Activated naive CD4-positive, alpha-beta T cell treated with anti-CD3 and anti-CD28 coated beads, Interleukin-2, amount 50 U/mL, for 16 hours (primary cell): ENCODE results near the gene ZNF674.

Source experiments
- DNase-seq: peaks from one replicate; pipeline ENCODE4 v3.0.0-alpha.2; 2020

ZNF674 gene

GRCh38 chrX:46545111-46546005 lies at the start of gene ZNF674:
TSS of gene ZNF674 (minus strand) at chrX:46545421. CDS start at chrX:46542087, 3,334 bp downstream.
- DNase-seq, result peak; percentile 93

- DNase-seq, result no peak
These were observed 44.9 kb upstream of the ZNF674 start for GRCh38 chrX:46589977-46590723.

- DNase-seq, result peak; percentile 39
These were observed 43.0 kb upstream of the ZNF674 start for GRCh38 chrX:46588263-46588662.

GRCh38 chrX:46587753-46588171 lies 42.5 kb upstream of the ZNF674 start:
- DNase-seq, result no peak

GRCh38 chrX:46587158-46587557 lies 41.9 kb upstream of the ZNF674 start:
- DNase-seq, result peak; percentile 13

GRCh38 chrX:46584736-46585135 lies 39.5 kb upstream of the ZNF674 start:
- DNase-seq, result no peak

GRCh38 chrX:46582966-46583365 lies 37.7 kb upstream of the ZNF674 start:
- no peak for DNase-seq

- DNase-seq, result no peak
These were observed 37.1 kb upstream of the ZNF674 start for GRCh38 chrX:46582325-46582724.

- DNase-seq, result no peak
These were observed 35.4 kb upstream of the ZNF674 start for GRCh38 chrX:46580613-46581012.

- DNase-seq, result no peak
These were observed 34.0 kb upstream of the ZNF674 start for GRCh38 chrX:46579250-46579649.

- no peak for DNase-seq
These were observed 32.2 kb upstream of the ZNF674 start for GRCh38 chrX:46577221-46578005.

- DNase-seq, result no peak
These were observed 31.2 kb upstream of the ZNF674 start for GRCh38 chrX:46576458-46576857.

GRCh38 chrX:46575991-46576392 lies 30.8 kb upstream of the ZNF674 start:
- DNase-seq, result no peak

GRCh38 chrX:46575586-46575985 lies 30.4 kb upstream of the ZNF674 start:
- no peak for DNase-seq

GRCh38 chrX:46574774-46575381 lies 29.7 kb upstream of the ZNF674 start:
- peak; percentile 52 for DNase-seq

- DNase-seq, result peak; percentile 58
These were observed 28.9 kb upstream of the ZNF674 start for GRCh38 chrX:46573892-46574773.

- DNase-seq, result peak; percentile 55
These were observed 28.2 kb upstream of the ZNF674 start, which contains the start of gene CHST7 for GRCh38 chrX:46573331-46573891. TSS of gene CHST7 (plus strand) at chrX:46573765. CDS start at chrX:46573932, 167 bp downstream.

GRCh38 chrX:46572340-46572936 lies 27.2 kb upstream of the ZNF674 start:
- peak; percentile 31 for DNase-seq

- DNase-seq, result no peak
These were observed 26.5 kb upstream of the ZNF674 start for GRCh38 chrX:46571423-46572339.

GRCh38 chrX:46569621-46570020 lies 24.4 kb upstream of the ZNF674 start:
- DNase-seq, result no peak
